Suppressor macrophage treated with lipopolysaccharide for 1 hour (primary cell): Measurements from ENCODE around the gene PRPS2.

ENCODE experiments used
- DNase-seq, 3 donors: peaks; one replicate each; pipeline ENCODE4 v3.0.0-alpha.2; 2020 to 2022

Gene PRPS2

DNA sequence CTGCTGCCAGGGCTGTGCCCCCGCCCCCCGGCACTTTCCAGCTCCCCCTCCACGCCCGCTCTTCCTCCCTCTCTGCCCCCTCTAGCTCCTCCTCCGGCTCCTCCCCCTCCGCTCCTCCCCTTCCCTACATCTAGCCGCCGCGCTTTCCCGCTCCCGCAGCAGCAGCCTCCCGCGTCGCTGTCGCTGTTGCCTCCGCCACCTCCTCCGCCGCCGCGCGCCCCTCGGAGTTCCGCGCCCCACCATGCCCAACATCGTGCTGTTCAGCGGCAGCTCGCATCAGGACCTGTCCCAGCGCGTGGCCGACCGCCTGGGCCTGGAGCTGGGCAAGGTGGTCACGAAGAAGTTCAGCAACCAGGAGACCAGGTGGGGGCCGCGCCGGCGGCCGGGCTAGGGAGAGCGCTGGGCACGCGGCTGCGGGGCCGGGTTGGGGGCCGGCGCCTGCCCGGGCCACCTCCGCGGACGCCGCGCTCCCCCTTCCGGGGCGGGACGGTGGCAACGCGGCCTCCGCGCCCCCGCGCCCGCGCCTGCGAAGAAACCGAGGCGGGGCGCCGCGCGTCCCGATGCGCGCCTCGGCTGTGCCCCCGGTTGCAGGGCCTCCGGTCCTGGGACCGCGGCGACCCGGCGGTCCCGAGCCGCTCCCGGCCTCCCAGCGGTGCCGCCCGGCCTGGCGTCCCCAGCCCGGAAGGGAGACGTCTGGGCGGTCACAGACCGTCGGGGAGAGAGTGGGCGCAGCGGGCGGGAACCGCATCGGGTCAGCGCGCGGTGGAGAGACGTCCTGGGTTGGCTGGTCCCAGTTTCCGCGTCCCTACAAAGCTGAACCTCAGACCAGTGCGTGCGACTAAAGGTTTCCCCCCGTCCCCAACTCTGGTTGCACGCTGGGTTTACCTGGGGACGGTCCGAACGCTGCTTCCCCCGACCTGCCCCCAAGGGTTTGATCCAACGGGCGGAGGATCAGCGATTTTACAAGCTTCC is at the start of gene PRPS2:
TSS of gene PRPS2 (plus strand) at position 156 of the 972 bp plus-strand sequence. CDS start at position 242, 86 bp downstream.
- DNase-seq: peak; percentile 51 to 71 (median 55)

- DNase-seq: no peak
Observed at GRCh38 chrX:12741416-12741815, 49.8 kb upstream of the PRPS2 start.

DNA sequence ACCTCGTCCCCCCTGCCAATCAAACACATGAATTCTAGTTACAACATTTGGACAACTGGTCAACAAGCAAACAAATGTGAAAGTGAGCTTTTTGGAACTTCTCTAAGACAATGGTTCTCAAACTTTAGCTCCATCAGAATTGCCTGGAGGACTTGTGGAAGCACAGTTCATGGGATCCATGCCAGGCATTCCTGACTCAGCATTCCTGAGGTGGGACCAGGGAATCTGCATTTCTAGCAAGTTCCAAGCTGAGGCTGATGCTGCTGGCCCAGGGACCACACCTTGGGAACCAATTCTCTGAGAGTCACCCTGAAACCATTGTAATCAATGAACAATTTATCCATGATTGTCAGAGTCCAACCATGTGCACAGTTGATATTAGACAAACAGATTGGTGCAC is 43.8 kb upstream of the PRPS2 start:
- DNase-seq: no peak

DNA sequence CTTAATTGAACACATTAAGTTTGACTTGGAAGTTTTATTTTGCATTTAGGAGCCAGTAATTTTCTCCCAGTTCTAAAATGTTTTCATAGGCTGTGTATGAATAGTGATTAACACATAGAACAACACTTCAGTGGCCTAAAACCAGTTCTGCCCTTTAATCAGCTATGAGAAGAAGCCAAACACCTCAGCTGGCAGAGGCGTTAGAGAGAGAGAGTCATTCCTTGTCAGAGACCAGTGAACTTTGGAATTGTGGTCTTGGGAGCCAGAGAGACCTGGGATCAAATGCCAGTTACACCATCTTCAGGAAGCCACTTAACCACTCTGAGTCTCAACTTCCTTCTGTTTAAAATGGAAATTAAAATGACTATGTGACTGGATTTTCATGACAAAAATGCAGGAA is 39.3 kb upstream of the PRPS2 start:
- DNase-seq: no peak

DNA sequence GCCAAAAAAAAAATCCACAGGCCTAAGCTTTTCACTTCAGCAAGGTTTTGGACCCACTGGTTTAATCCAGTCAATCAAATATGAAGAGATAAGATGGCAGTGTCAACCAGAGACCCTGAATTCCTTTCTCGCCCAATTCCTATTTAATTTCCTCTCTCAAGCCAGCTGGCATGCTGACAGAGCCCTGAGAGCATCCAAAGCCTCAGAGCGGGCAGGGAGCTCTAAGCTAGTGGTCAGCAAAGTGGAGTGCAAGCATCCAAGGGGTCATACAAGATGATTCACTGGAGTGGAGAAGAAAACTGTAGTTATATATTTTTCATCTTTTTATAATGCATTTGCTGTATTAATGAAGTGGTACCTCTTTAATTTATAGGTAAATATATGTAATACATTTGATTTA is 37.8 kb upstream of the PRPS2 start:
- DNase-seq: no peak

- DNase-seq: peak in 2 of 3 donors; percentile 12 to 19
Observed at GRCh38 chrX:12758291-12758690, 32.9 kb upstream of the PRPS2 start.

DNA sequence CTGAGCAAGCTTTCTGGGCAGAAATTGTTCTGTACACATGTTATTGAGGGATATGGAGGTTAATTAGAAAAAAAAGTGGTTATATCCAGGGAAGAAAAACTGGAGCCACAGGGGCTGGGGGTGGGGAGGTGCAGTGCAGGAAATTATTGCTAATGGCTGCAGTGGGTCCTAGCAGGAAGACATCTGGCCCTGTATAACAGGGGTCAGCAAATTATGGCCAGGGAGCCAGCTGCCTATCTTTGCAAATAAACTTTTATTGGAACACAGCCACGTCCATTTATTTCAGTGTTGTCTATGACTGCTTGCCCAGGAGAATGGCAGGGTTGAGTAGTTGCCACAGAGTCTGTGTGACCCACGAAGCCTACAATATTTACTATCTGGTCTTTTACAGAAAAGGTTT is 23.4 kb upstream of the PRPS2 start:
- no peak for DNase-seq

DNA sequence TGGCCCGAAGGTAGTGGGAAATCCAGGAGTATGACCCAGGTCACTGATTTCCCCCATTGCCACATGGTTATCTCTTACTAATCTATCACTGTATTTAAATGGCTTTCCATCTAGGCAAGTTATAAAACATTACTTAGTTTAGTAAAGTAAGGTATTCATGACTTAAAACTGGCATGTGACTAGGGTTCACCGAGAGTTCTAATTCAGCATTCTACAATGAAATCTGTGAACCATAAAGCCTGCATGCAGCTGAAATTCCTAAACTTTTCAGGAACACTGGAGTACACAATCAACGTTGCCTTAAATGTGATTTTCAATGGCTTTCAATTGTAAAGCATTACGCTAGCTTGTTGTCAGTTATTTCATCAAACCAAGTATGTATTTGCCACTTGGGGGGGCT is 22.7 kb upstream of the PRPS2 start:
- DNase-seq: no peak

DNA sequence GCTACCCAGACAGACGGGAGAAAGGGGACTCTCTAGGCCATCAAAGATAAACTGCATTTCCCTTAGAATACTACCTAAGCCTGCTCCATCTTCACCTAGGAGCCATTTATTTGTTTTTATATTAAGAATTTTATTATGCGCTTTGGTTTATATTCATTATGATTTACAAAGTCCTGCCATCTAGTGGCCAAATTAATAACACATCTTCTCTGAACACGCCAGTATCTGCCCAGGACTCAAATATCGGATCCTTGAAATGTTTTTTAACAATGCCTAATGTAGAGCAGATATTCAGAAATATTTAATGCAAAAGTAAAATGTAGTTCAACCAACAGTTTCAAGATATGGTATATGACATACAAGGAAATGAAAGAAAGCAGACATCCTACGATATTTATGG is 20.8 kb upstream of the PRPS2 start:
- peak; percentile 34 to 58 (median 40) for DNase-seq

- DNase-seq: peak; percentile 78 to 89 (median 82)
Observed at GRCh38 chrX:12771445-12772069, 19.7 kb upstream of the PRPS2 start.

- DNase-seq: no peak
Observed at GRCh38 chrX:12777670-12778069, 13.5 kb upstream of the PRPS2 start.

GRCh38 chrX:12779534-12779933 is 11.7 kb upstream of the PRPS2 start:
- no peak for DNase-seq

DNA sequence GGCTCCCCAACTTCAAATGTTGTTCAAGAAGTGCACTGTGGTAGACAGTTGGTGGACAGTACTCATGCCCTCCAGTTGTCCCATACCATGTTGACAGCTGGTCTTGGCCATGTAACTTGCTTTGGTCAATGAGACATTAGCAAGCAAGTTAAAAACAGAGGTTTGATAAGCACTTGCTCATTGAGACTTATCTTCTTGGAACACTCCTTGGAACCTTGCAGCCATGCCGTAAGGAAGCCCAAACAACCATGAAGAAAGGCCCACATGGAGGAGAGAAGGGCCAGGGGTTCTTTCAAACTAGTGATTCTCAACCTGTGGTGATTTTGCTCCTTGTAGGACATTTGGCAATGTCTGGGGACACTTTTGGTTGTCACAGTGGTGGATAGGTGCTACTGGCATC is 2.6 kb upstream of the PRPS2 start:
- no peak for DNase-seq

- DNase-seq: no peak
Observed at GRCh38 chrX:12789976-12790375, 1.2 kb upstream of the PRPS2 start.

DNA sequence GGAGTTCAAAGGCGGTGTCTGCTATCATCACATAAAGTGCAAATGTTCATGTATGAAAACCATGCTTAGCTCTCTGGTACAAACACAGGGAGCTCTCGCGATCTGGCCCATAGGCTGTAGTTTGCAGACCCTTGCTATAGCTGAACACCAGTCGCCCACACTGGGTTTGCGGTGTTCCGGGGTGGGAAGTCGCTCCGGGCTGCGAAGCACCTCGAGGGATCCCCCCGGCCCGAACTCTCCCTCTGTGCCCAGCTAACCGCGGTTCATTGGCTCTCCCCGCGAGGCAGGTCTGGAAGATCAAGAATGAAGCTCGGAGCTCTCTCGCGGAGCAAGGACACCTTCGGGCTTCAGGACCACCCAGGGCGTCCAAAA is 341 bp upstream of the PRPS2 start:
- no peak for DNase-seq

- no peak for DNase-seq
Observed at GRCh38 chrX:12792711-12793110, 1.5 kb downstream of the PRPS2 start.

GRCh38 chrX:12794654-12795053 is 3.4 kb downstream of the PRPS2 start:
- no peak for DNase-seq

GRCh38 chrX:12798601-12799000 is 7.4 kb downstream of the PRPS2 start:
- no peak for DNase-seq

- DNase-seq: no peak
Observed at GRCh38 chrX:12799118-12799517, 7.9 kb downstream of the PRPS2 start.

DNA sequence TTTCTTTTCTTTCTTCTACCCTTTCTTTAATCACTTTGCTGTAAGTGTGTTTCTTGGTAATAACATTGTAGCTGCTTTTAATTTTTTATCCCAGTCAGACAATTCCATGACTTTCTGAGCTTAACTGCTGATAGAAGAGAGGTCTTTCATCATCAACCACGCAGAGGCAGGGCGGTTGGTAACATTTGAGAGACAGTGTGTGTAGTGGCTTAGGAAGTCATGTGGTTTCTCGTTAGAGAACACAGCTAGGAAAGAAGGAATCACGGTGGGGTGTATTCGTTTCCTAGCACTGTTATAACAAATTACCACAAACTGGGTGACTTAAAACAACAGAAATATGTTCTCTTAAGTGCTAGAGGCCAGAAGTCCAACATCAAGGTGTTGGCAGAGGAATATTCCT is 11.5 kb downstream of the PRPS2 start:
- DNase-seq: peak; percentile 10 to 55 (median 18)

DNA sequence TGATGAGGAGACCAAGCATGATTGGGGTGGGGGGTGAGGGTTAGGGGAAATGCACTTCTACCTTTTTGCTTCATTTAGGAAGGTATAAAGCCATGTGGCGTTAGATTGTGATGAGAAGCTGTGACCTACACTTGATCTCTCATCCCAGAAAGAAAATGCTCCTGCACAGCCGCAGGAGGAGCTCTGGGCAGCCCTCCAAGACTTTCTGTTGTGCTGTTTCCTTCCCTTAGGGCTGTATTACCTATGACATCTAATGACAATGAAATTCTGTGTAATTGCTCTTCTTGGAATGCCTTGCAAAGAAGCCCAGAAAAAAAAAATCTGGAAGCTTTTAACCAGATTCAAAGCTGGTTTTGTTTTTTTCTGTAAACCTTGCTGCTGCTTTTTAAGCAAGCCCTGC is 13.4 kb downstream of the PRPS2 start:
- no peak for DNase-seq

GRCh38 chrX:12805333-12805732 is 14.1 kb downstream of the PRPS2 start:
- no peak for DNase-seq

GRCh38 chrX:12811658-12812057 is 20.4 kb downstream of the PRPS2 start:
- no peak for DNase-seq

DNA sequence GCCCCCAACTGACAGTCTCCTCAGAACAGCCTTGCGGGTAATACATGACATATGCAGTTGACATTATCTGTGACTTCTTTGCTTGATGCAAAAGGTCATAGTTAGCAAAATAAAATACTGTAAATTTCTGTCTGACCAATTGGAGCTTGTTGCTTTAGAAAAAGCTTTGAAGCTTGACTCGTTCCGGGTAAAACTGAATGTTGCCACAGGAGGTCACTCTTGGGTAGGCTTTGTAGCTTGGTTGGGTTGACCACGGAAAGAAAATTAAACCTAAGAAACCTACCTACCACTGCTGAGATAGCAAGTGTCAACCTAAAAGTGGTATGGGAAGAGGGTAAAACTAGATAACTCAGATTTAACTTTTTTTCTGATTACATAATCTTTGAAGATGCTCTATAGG is 23.2 kb downstream of the PRPS2 start:
- DNase-seq: peak; percentile 57 to 69 (median 62)
